ENCODE measurements around the gene TGFBR1.

The TGFBR1 gene

DNA sequence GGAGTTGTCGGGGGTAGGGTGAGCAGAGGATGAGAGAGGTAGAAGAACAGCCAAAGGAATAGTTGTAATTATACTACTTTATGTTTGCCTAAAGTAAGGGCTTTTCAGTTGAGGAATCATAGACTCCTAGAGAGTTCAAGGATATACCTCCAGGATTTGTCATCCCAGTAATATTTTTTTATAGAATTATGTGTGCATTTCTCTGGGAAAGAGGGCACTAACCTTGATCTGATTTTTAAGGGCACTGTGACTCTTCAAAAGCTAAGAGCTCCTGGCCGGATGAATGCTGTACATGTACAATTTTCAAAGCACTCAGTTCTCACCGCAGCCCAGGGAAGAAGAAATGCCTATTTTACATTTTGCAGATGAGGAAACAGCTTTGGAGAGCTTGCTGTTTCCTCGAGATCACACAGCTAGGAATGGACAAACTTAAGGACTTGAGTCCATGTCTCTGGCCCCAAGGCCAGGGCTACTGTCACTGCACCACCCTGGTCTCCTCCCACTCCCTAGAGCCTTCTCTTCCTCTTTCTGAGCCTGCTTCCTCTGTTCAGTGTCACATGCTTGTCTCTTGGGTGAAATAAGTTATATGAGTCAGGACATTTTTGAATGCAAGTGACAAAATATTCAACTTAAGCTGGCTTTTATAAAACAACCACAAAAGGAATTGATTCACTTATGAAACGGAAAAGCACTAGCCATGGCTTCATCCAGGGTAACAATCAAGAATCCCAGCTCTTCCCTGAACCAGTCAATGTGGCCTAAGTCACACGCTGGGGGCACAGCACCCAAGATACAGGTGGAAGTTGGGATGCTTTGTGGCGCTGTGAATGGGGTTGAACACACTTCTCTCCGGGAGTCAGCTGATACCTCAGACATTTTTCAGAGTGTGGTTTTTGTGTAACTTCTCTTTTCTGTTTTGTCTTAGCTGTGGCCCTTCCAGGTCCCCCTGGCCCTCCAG, 45.7 kb upstream of the TGFBR1 start:
- DNase-seq (ENCODE audit: low read depth) = peak; percentile 57
- TF ChIP-seq, protein P1, sequence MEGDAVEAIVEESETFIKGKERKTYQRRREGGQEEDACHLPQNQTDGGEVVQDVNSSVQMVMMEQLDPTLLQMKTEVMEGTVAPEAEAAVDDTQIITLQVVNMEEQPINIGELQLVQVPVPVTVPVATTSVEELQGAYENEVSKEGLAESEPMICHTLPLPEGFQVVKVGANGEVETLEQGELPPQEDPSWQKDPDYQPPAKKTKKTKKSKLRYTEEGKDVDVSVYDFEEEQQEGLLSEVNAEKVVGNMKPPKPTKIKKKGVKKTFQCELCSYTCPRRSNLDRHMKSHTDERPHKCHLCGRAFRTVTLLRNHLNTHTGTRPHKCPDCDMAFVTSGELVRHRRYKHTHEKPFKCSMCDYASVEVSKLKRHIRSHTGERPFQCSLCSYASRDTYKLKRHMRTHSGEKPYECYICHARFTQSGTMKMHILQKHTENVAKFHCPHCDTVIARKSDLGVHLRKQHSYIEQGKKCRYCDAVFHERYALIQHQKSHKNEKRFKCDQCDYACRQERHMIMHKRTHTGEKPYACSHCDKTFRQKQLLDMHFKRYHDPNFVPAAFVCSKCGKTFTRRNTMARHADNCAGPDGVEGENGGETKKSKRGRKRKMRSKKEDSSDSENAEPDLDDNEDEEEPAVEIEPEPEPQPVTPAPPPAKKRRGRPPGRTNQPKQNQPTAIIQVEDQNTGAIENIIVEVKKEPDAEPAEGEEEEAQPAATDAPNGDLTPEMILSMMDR (IDR thresholded peaks at IDR 0.05; ENCODE audit: insufficient read depth, low read depth, low read length, missing control alignments) = no peak
- H3K4me3 ChIP-seq (ENCODE audit: low read depth, low read length) = no peak overlapping the region

DNA sequence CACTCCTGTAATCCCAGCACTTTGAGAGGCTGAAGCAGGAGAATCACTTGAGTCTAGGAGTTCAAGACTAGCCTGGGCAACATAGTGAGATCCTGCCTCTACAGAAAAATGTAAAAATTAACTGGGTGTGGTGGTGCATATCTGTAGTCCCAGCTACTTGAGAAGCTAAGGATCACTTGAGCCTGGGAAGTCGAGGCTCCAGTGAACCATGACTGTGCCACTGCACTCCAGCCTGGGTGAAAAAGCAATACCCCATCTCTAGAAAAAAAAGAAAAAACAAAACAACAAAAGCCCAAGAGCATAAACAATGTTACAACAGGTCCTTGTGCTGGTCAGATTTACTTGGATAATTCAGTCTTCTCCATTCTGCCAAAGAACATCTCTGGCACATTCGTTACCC, 44.3 kb upstream of the TGFBR1 start:
- H3K4me3 ChIP-seq (ENCODE audit: low read depth, low read length) = no peak overlapping the region
- TF ChIP-seq, protein P1 (IDR thresholded peaks at IDR 0.05; ENCODE audit: insufficient read depth, low read depth, low read length, missing control alignments) = no peak
- DNase-seq (ENCODE audit: low read depth) = no peak

DNA sequence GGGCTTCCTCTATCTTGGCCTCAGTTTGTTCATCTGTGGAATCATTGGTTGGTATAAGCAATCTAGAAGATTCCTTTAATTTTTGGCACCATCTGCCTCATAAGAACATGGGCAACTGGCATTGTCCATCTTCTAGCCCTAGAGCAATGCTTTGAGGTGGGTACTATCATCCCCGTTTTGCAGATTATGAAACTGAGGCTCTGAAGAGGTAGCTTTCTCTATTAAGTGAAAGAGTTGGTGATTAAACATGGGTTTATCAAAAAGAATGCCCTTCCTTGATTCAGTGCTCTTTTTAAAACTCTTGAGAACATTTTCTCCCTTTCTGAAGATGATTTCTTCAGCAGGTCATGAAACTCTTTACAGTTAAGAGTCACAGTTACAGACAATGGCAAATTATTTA, 42.4 kb upstream of the TGFBR1 start:
- TF ChIP-seq, protein P1 (IDR thresholded peaks at IDR 0.05; ENCODE audit: insufficient read depth, low read depth, low read length, missing control alignments) = no peak
- DNase-seq (ENCODE audit: low read depth) = no peak
- H3K4me3 ChIP-seq (ENCODE audit: low read depth, low read length) = no peak overlapping the region

DNA sequence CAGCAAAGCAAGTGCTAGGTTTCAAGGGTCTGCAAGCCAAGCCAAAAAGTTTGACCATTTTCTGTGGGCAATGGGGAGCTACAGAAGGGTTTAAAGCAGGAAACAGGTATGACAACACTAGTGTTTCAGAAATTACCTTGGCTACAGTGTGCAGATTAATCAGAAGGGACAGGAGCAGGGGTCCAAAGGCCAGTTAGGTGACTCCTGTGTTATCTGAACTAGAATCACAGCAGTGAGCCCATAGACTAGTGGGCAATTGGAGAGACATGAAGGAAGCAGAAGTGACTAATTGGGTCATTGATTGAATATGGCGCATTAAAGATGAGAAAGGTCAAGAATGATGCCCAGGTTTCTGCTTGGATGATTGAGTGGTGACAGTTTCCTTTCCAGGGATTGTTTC, 41.4 kb upstream of the TGFBR1 start:
- no peak overlapping the region for H3K4me3 ChIP-seq (ENCODE audit: low read depth, low read length)
- TF ChIP-seq, protein P1 (IDR thresholded peaks at IDR 0.05; ENCODE audit: insufficient read depth, low read depth, low read length, missing control alignments) = no peak
- DNase-seq (ENCODE audit: low read depth) = no peak

DNA sequence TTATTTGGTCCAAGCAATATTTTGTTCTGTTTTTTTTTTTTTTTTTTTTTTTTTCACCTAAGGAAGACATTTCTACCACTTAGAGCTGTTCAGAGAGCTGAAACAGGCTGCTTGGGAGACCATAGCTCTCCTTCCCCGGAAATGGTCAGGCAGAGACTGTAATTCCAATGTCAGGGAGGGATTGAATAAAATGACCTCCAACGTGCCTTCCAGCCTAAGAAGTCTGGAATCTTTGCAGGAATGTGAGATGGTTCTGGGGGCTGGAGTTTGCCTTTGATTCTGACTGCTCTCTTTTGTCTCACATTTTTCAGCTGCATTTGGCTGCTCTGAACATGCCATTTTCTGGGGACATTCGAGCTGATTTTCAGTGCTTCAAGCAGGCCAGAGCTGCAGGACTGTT, 38.3 kb upstream of the TGFBR1 start:
- TF ChIP-seq, protein P1 (IDR thresholded peaks at IDR 0.05; ENCODE audit: insufficient read depth, low read depth, low read length, missing control alignments) = no peak
- DNase-seq (ENCODE audit: low read depth) = no peak
- no peak overlapping the region for H3K4me3 ChIP-seq (ENCODE audit: low read depth, low read length)

DNA sequence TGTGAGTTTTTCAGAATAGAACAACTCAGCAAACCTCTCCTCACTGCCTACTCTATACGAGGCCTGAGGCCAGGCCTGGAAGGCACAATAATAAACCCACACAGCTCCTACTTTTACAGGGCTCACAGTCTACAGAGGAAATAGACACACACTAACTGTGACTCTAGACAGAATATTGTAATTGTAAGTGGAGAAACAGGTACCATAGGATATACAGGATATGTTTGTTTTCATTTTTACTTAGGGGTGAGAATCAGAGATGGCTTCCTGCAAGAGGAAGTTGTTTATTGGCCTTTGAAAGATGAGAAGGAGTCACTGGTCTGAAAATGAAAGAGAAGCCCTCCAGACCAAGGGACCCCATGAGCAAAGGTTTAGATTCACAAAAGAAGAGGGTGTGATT, 35.8 kb upstream of the TGFBR1 start:
- H3K4me3 ChIP-seq (ENCODE audit: low read depth, low read length) = no peak overlapping the region

More for the DNA sequence above, 35.8 kb upstream of the TGFBR1 start:
- peak; percentile 32 for DNase-seq (ENCODE audit: low read depth)
- TF ChIP-seq, protein P1 (IDR thresholded peaks at IDR 0.05; ENCODE audit: insufficient read depth, low read depth, low read length, missing control alignments) = no peak
